ENCODE data around the gene C4orf33.
A peak's percentile ranks its signal among the peaks of the same experiment; 100 is the strongest.
"Not testable (repeated sequence)": the region's sequence is repeated elsewhere in the genome, so short reads cannot be mapped to it uniquely, and the experiment has no call there.

The C4orf33 gene

GRCh38 chr4:129098531-129099001 lies 2.6 kb downstream of the C4orf33 start:
- peak in 1 of 2 experiments; percentile 10 for DNase-seq
- TF ChIP-seq GATA1 (IDR thresholded peaks at IDR 0.05; ENCODE audit: low read depth, low read length) (no peak), POLR2A (IDR thresholded peaks at IDR 0.05; ENCODE audit: low read length) (no peak)

- DNase-seq = no peak
- TF ChIP-seq POLR2A (IDR thresholded peaks at IDR 0.05; ENCODE audit: low read length) (no peak), GATA1 (IDR thresholded peaks at IDR 0.05; ENCODE audit: low read depth, low read length) (no peak)
Measured at GRCh38 chr4:129109965-129110824, 14.2 kb downstream of the C4orf33 start.

- TF ChIP-seq POLR2A (IDR thresholded peaks at IDR 0.05; ENCODE audit: low read length) = no peak
- no peak for TF ChIP-seq GATA1 (IDR thresholded peaks at IDR 0.05; ENCODE audit: low read depth, low read length)
Measured at GRCh38 chr4:129110931-129111330, 15.0 kb downstream of the C4orf33 start.

GRCh38 chr4:129111919-129112318 lies 16.0 kb downstream of the C4orf33 start:
- TF ChIP-seq POLR2A (IDR thresholded peaks at IDR 0.05; ENCODE audit: low read length) (no peak), GATA1 (IDR thresholded peaks at IDR 0.05; ENCODE audit: low read depth, low read length) (no peak)
- DNase-seq = no peak

More at GRCh38 chr4:129110931-129111330, 15.0 kb downstream of the C4orf33 start:
- DNase-seq = no peak

GRCh38 chr4:129113434-129113833 lies 17.5 kb downstream of the C4orf33 start:
- no peak for TF ChIP-seq POLR2A (IDR thresholded peaks at IDR 0.05; ENCODE audit: low read length)
- TF ChIP-seq GATA1 (IDR thresholded peaks at IDR 0.05; ENCODE audit: low read depth, low read length) = no peak

GRCh38 chr4:129113919-129114318 lies 18.0 kb downstream of the C4orf33 start:
- no peak for TF ChIP-seq GATA1 (IDR thresholded peaks at IDR 0.05; ENCODE audit: low read depth, low read length)
- no peak for TF ChIP-seq POLR2A (IDR thresholded peaks at IDR 0.05; ENCODE audit: low read length)
- no peak for DNase-seq

More at GRCh38 chr4:129113434-129113833, 17.5 kb downstream of the C4orf33 start:
- no peak for DNase-seq

GRCh38 chr4:129117705-129118104 lies 21.8 kb downstream of the C4orf33 start:
- TF ChIP-seq POLR2A (IDR thresholded peaks at IDR 0.05; ENCODE audit: low read length) (no peak), GATA1 (IDR thresholded peaks at IDR 0.05; ENCODE audit: low read depth, low read length) (no peak)
- DNase-seq = no peak

- not testable (repeated sequence) for DNase-seq
Measured at GRCh38 chr4:129126614-129127013, 30.7 kb downstream of the C4orf33 start.

GRCh38 chr4:129129143-129129542 lies 33.2 kb downstream of the C4orf33 start:
- DNase-seq = no peak
- TF ChIP-seq GATA1 (IDR thresholded peaks at IDR 0.05; ENCODE audit: low read depth, low read length) (no peak), POLR2A (IDR thresholded peaks at IDR 0.05; ENCODE audit: low read length) (no peak)

GRCh38 chr4:129131343-129131742 lies 35.4 kb downstream of the C4orf33 start:
- TF ChIP-seq POLR2A (IDR thresholded peaks at IDR 0.05; ENCODE audit: low read length) = no peak
- no peak for TF ChIP-seq GATA1 (IDR thresholded peaks at IDR 0.05; ENCODE audit: low read depth, low read length)
- no peak for DNase-seq

- TF ChIP-seq POLR2A (IDR thresholded peaks at IDR 0.05; ENCODE audit: low read length) (no peak), GATA1 (IDR thresholded peaks at IDR 0.05; ENCODE audit: low read depth, low read length) (no peak)
- no peak for DNase-seq
Measured at GRCh38 chr4:129136433-129136832, 40.5 kb downstream of the C4orf33 start.

GRCh38 chr4:129138810-129139496 lies 43.0 kb downstream of the C4orf33 start:
- TF ChIP-seq GATA1 (IDR thresholded peaks at IDR 0.05; ENCODE audit: low read depth, low read length) (no peak), POLR2A (IDR thresholded peaks at IDR 0.05; ENCODE audit: low read length) (no peak)
- no peak for DNase-seq

- TF ChIP-seq GATA1 (IDR thresholded peaks at IDR 0.05; ENCODE audit: low read depth, low read length) (no peak), POLR2A (IDR thresholded peaks at IDR 0.05; ENCODE audit: low read length) (no peak)
- DNase-seq = no peak
Measured at GRCh38 chr4:129140521-129140920, 44.6 kb downstream of the C4orf33 start.

- no peak for DNase-seq
- TF ChIP-seq GATA1 (IDR thresholded peaks at IDR 0.05; ENCODE audit: low read depth, low read length) = no peak
- TF ChIP-seq POLR2A (IDR thresholded peaks at IDR 0.05; ENCODE audit: low read length) = no peak
Measured at GRCh38 chr4:129143359-129143758, 47.4 kb downstream of the C4orf33 start.
